ENCODE measurements around the gene MLANA. TPM values are rescaled to one million over a fixed set of nuclear protein-coding genes. Genes with fewer than 3 reads are reported as not detected.

The MLANA gene
- total and polyA plus RNA-seq, 2 experiments from 2014 or later, result 0.24 TPM; not detected in 1

DNA sequence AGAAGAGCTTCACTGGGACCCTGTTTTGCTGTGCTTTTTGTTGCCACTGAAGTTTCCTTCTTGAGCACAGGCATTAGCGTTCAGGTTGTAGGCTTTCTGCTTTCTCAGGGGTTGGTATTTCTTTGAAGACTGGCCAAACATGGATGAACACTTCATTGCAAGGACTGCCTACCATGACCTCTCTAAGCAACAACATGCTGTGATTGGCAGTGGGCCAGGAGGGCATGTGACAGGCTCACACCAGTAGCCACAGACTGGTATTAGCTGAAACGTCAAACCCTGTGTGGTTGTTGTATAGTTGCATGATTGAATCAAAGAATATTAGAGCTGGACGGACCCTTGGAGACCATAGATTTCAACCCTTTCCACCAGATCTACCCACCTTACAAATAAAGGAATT lies 20.0 kb upstream of the MLANA start:
- TF ChIP-seq EZH2 (IDR thresholded peaks at IDR 0.05; ENCODE audit: insufficient read depth, poor library complexity, severe bottlenecking) (no peak), EZH2phosphoT487 (IDR thresholded peaks at IDR 0.05; ENCODE audit: insufficient read depth, low read depth) (no peak)
- in situ Hi-C loops (cut with MboI), result no loop called here
- H3K27me3 ChIP-seq (replicated peaks; ENCODE audit: insufficient read depth), result no peaks in the 10 kb centered on the region

DNA sequence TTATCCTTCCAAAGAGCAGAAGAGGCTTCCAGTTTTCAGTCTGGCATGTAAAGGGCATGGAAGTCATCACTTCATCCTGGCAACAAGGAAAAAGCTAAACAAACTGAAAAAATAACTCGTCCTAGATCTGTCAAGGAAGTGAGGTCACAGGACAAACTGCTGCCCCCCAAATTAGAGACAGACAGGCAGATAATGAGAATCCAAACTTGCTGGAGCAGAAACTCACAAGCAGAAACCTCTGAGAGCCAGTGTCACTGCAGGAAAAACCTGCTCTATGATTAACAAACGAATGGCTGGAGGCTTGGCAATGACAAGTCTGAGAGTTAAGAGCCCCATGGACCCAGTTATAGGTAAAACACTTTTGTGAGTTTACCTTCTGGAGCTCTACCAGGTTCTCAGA lies 18.9 kb upstream of the MLANA start:
- no peaks in the 10 kb centered on the region for H3K79me2 ChIP-seq (ENCODE audit: insufficient read depth)
- no peaks in the 10 kb centered on the region for H4K20me1 ChIP-seq (ENCODE audit: insufficient read depth)
- no peak overlapping the region for H2AFZ ChIP-seq
- TF ChIP-seq EZH2 (IDR thresholded peaks at IDR 0.05; ENCODE audit: insufficient read depth, poor library complexity, severe bottlenecking) (no peak), EZH2phosphoT487 (IDR thresholded peaks at IDR 0.05; ENCODE audit: insufficient read depth, low read depth) (no peak)
- 35 to 43% methylated on average over 2 of the region's 2 CpGs for WGBS, 2 experiments (ENCODE audit: low coverage in 1 of 2, low lambda C conversion rate in 2 of 2, missing lambda C conversion rate in 2 of 2)
- no peaks in the 10 kb centered on the region for H3K27me3 ChIP-seq (replicated peaks; ENCODE audit: insufficient read depth)
- in situ Hi-C loops (cut with MboI), result no loop called here
- H3K4me1 ChIP-seq (ENCODE audit: insufficient read depth), result no peaks in the 10 kb centered on the region
- H3K27ac ChIP-seq, result no peak overlapping the region
- no peak overlapping the region for H3K4me2 ChIP-seq (ENCODE audit: unreplicated experiment)
- no peaks in the 10 kb centered on the region for H3K9me3 ChIP-seq (ENCODE audit: low read depth)
- no peak for DNase-seq
- no peak overlapping the region for H3K9ac ChIP-seq
- H3K36me3 ChIP-seq (ENCODE audit: low read depth), result no peaks in the 10 kb centered on the region
- no peaks in the 10 kb centered on the region for H3K9me2 ChIP-seq (ENCODE audit: insufficient read depth)
- H3F3A ChIP-seq (ENCODE audit: insufficient read depth), result no peaks in the 10 kb centered on the region
- no peak overlapping the region for H3K4me3 ChIP-seq

More for the DNA sequence above, 20.0 kb upstream of the MLANA start:
- no peaks in the 10 kb centered on the region for H3K36me3 ChIP-seq (ENCODE audit: low read depth)
- no peak overlapping the region for H3K4me3 ChIP-seq
- no peaks in the 10 kb centered on the region for H3K9me3 ChIP-seq (ENCODE audit: low read depth)
- H4K20me1 ChIP-seq (ENCODE audit: insufficient read depth), result no peaks in the 10 kb centered on the region
- no peaks in the 10 kb centered on the region for H3K79me2 ChIP-seq (ENCODE audit: insufficient read depth)
- H2AFZ ChIP-seq, result no peak overlapping the region
- 75 to 85% methylated on average over 3 of the region's 3 CpGs for WGBS, 2 experiments (ENCODE audit: low coverage in 1 of 2, low lambda C conversion rate in 2 of 2, missing lambda C conversion rate in 2 of 2)
- no peak overlapping the region for H3K27ac ChIP-seq
- no peak overlapping the region for H3K4me2 ChIP-seq (ENCODE audit: unreplicated experiment)
- DNase-seq, result no peak
- H3K9me2 ChIP-seq (ENCODE audit: insufficient read depth), result no peaks in the 10 kb centered on the region
- no peak overlapping the region for H3K9ac ChIP-seq
- no peaks in the 10 kb centered on the region for H3K4me1 ChIP-seq (ENCODE audit: insufficient read depth)
- no peaks in the 10 kb centered on the region for H3F3A ChIP-seq (ENCODE audit: insufficient read depth)

DNA sequence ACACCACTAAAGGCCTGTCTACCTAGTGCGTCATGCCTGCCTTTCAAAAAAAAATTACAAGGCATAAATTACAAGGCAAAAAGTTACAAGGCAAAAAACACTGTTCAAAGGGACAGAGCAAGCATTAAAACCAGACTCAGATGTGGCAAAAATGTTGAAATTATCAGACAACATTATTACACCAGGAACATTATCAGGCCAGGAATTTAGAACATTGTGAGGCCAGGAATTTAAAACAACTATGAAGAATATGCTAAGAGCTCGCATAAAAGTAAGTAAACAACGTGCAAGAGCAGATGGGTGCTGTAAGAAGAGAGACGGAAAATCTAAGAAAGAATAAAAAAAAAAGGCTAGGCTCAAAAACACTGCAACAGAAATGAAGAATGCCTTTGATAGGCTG lies 18.2 kb upstream of the MLANA start:
- no peak for DNase-seq
- Histone ChIP-seq H2AFZ (no peak overlapping the region), H3K9ac (no peak overlapping the region), H3K27me3 (replicated peaks; ENCODE audit: insufficient read depth) (no peaks in the 10 kb centered on the region), H3K9me2 (ENCODE audit: insufficient read depth) (no peaks in the 10 kb centered on the region), H3F3A (ENCODE audit: insufficient read depth) (no peaks in the 10 kb centered on the region), H3K4me1 (ENCODE audit: insufficient read depth) (no peaks in the 10 kb centered on the region), H3K79me2 (ENCODE audit: insufficient read depth) (no peaks in the 10 kb centered on the region), H3K9me3 (ENCODE audit: low read depth) (no peaks in the 10 kb centered on the region), H3K4me3 (no peak overlapping the region), H3K27ac (no peak overlapping the region), H4K20me1 (ENCODE audit: insufficient read depth) (no peaks in the 10 kb centered on the region), H3K36me3 (ENCODE audit: low read depth) (no peaks in the 10 kb centered on the region), H3K4me2 (ENCODE audit: unreplicated experiment) (no peak overlapping the region)
- in situ Hi-C loops (cut with MboI), result no loop called here
- WGBS, 2 experiments (ENCODE audit: low coverage in 1 of 2, low lambda C conversion rate in 2 of 2, missing lambda C conversion rate in 2 of 2), result 54 to 56% methylated on average over 4 of the region's 4 CpGs
- TF ChIP-seq EZH2 (IDR thresholded peaks at IDR 0.05; ENCODE audit: insufficient read depth, poor library complexity, severe bottlenecking), result no peak
- TF ChIP-seq EZH2phosphoT487 (IDR thresholded peaks at IDR 0.05; ENCODE audit: insufficient read depth, low read depth), result no peak

DNA sequence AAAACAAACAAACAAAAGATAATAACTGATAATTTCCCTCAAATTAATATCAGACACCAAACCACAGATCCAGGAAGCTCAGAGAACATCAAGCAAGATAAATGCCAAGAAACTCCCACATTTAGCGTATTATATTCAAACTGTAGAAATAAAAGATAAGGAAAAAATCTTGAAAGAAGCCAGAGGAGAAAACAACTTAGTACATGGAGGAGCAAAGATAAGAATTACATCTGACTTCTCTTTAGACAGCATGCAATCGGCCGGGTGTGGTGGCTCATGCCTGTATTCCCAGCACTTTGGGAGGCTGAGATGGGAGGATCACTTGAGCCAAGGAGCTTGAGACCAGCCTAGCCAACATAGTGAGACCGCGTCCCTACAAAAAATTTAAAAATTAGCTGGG lies 17.2 kb upstream of the MLANA start:
- TF ChIP-seq EZH2phosphoT487 (IDR thresholded peaks at IDR 0.05; ENCODE audit: insufficient read depth, low read depth), result no peak
- no peak for TF ChIP-seq EZH2 (IDR thresholded peaks at IDR 0.05; ENCODE audit: insufficient read depth, poor library complexity, severe bottlenecking)
- in situ Hi-C loops (cut with MboI), result no loop called here
- H3K36me3 ChIP-seq (ENCODE audit: low read depth), result no peaks in the 10 kb centered on the region
- H3K9me2 ChIP-seq (ENCODE audit: insufficient read depth), result no peaks in the 10 kb centered on the region
- no peaks in the 10 kb centered on the region for H3K9me3 ChIP-seq (ENCODE audit: low read depth)
- H3K27ac ChIP-seq, result no peak overlapping the region
- no peaks in the 10 kb centered on the region for H3K4me1 ChIP-seq (ENCODE audit: insufficient read depth)
- no peaks in the 10 kb centered on the region for H3K27me3 ChIP-seq (replicated peaks; ENCODE audit: insufficient read depth)
- H3F3A ChIP-seq (ENCODE audit: insufficient read depth), result no peaks in the 10 kb centered on the region
- H3K4me3 ChIP-seq, result no peak overlapping the region
- WGBS, 2 experiments (ENCODE audit: low coverage in 1 of 2, low lambda C conversion rate in 2 of 2, missing lambda C conversion rate in 2 of 2), result 97 to 99% methylated on average over 5 of the region's 5 CpGs
- no peak overlapping the region for H2AFZ ChIP-seq
- no peak overlapping the region for H3K4me2 ChIP-seq (ENCODE audit: unreplicated experiment)
- DNase-seq, result no peak
- no peaks in the 10 kb centered on the region for H3K79me2 ChIP-seq (ENCODE audit: insufficient read depth)
- H3K9ac ChIP-seq, result no peak overlapping the region
- H4K20me1 ChIP-seq (ENCODE audit: insufficient read depth), result no peaks in the 10 kb centered on the region

DNA sequence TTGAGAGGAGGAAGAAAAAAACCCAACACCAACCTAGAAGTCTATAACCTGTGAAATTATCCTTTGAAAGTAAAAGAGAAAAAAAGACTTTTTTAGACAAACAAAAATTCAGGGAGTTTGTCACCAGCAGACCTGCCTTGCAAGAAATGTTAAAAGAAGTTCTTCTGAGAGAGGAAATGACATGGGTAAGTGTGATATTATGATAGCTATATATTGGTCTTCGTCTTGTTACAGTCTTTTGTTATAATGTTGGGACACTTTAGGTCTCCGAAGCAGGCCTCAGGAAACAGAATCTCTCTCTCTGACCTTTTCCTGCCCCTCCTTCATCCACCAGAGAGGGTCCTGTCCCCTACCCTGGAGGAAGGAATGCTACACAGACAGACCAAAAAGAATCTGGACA lies 16.6 kb upstream of the MLANA start:
- Histone ChIP-seq H3F3A (ENCODE audit: insufficient read depth) (no peaks in the 10 kb centered on the region), H3K9me3 (ENCODE audit: low read depth) (no peaks in the 10 kb centered on the region), H2AFZ (no peak overlapping the region), H3K27me3 (replicated peaks; ENCODE audit: insufficient read depth) (no peaks in the 10 kb centered on the region), H3K79me2 (ENCODE audit: insufficient read depth) (no peaks in the 10 kb centered on the region), H3K9me2 (ENCODE audit: insufficient read depth) (no peaks in the 10 kb centered on the region), H3K27ac (no peak overlapping the region), H4K20me1 (ENCODE audit: insufficient read depth) (no peaks in the 10 kb centered on the region), H3K36me3 (ENCODE audit: low read depth) (no peaks in the 10 kb centered on the region), H3K4me2 (ENCODE audit: unreplicated experiment) (no peak overlapping the region), H3K4me3 (no peak overlapping the region), H3K4me1 (ENCODE audit: insufficient read depth) (peaks cover 4% of the 10 kb centered on the region), H3K9ac (no peak overlapping the region)
- TF ChIP-seq EZH2 (IDR thresholded peaks at IDR 0.05; ENCODE audit: insufficient read depth, poor library complexity, severe bottlenecking) (no peak), EZH2phosphoT487 (IDR thresholded peaks at IDR 0.05; ENCODE audit: insufficient read depth, low read depth) (no peak)
- WGBS, 2 experiments (ENCODE audit: low coverage in 1 of 2, low lambda C conversion rate in 2 of 2, missing lambda C conversion rate in 2 of 2), result 83 to 91% methylated on average over 2 of the region's 2 CpGs
- DNase-seq, result no peak
- in situ Hi-C loops (cut with MboI), result no loop called here

Data from GM23248 (cell line).